ENCODE data around the gene L3MBTL4. TPM values are rescaled to one million over a fixed set of nuclear protein-coding genes. Genes with fewer than 3 reads are reported as not detected.

L3MBTL4 gene
- total RNA-seq, 2 donors from 2014 or later = 0.27 to 5.3 TPM

GRCh38 chr18:5939801-5940667 lies 474.7 kb downstream of the L3MBTL4 start:
- no peak overlapping the region for H3K4me3 ChIP-seq
- H3K27ac ChIP-seq = no peak overlapping the region
- DNase-seq (ENCODE audit: low spot score) (no peak), ATAC-seq (ENCODE audit: insufficient number of reproducible peaks, low FRiP score, low read depth) (no peak)
- no peak for TF ChIP-seq CTCF (IDR thresholded peaks at IDR 0.05)
- no peaks in the 10 kb centered on the region for H3K9me3 ChIP-seq
- no peaks in the 10 kb centered on the region for H3K36me3 ChIP-seq
- no peaks in the 10 kb centered on the region for H3K27me3 ChIP-seq (replicated peaks; ENCODE audit: insufficient read depth)
- H3K4me1 ChIP-seq (ENCODE audit: control insufficient read depth in 1 of 2, low read depth in 2 of 2) = no peaks in the 10 kb centered on the region

DNA sequence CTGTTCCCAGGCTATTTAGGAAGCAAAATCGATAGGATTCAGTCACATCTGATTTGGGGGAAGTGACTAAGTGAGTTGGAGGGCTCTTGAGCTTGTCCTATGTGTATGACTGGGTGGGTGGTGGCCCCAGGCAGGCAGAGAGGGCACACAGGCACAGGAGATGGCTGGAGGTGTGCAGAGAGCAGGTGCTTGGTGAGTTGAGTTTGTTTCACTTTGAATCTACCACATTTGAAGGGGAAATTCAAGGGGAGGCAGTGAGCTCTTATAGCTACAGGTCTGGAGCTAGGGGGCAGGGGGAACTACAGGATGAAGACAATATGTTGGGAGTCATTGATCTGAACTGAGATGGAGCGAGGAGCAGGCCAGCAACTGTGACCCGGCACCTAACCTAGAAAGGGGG lies 476.9 kb downstream of the L3MBTL4 start:
- H3K27me3 ChIP-seq (replicated peaks; ENCODE audit: insufficient read depth) = no peaks in the 10 kb centered on the region
- no peaks in the 10 kb centered on the region for H3K4me1 ChIP-seq (ENCODE audit: control insufficient read depth in 1 of 2, low read depth in 2 of 2)
- no peaks in the 10 kb centered on the region for H3K9me3 ChIP-seq
- no peak for DNase-seq (ENCODE audit: low spot score)
- ATAC-seq (ENCODE audit: insufficient number of reproducible peaks, low FRiP score, low read depth) = no peak
- H3K27ac ChIP-seq = no peak overlapping the region
- no peaks in the 10 kb centered on the region for H3K36me3 ChIP-seq
- H3K4me3 ChIP-seq = no peak overlapping the region
- no peak for TF ChIP-seq CTCF (IDR thresholded peaks at IDR 0.05)

DNA sequence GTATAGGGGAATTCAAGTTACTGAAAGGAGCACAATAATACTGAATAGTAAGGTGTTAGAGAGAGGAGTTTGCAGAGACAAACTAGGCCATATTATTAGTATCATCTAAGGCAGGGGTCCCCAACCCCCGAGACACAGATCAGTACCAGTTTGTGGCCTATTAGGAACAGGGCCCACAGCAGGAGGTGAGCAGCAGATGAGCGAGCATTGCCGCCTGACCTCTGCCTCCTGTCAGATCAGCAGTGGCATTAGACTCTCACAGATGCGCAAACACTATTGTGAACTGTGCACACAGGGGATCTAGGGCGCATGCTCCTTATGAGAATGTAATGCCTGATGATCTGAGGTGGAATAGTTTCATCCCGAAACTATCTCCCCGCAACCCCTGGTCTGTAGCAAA lies 477.6 kb downstream of the L3MBTL4 start:
- Histone ChIP-seq H3K4me1 (ENCODE audit: control insufficient read depth in 1 of 2, low read depth in 2 of 2) (no peaks in the 10 kb centered on the region), H3K27me3 (replicated peaks; ENCODE audit: insufficient read depth) (no peaks in the 10 kb centered on the region), H3K27ac (no peak overlapping the region), H3K4me3 (no peak overlapping the region), H3K9me3 (no peaks in the 10 kb centered on the region), H3K36me3 (no peaks in the 10 kb centered on the region)
- DNase-seq (ENCODE audit: low spot score) (no peak), ATAC-seq (ENCODE audit: insufficient number of reproducible peaks, low FRiP score, low read depth) (no peak)
- no peak for TF ChIP-seq CTCF (IDR thresholded peaks at IDR 0.05)

DNA sequence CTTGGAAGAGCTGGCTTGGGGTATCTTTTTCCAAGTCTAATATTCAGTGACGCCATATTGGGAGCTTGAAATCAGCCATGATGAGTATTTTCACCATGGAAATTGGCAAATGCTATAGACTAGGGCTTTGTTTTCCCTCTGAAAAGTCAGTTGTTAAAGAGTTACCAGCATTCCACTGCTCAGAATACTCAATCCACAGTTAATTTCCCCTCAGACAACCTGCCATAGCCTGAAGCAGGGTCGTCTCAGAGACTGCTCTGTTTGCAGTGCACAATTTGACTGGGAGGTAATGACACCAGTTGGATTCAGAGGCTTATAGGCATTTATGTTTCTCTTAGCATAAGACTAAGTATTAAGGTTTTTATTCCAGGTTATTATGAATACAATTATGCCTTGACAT lies 483.9 kb downstream of the L3MBTL4 start:
- no peaks in the 10 kb centered on the region for H3K27me3 ChIP-seq (replicated peaks; ENCODE audit: insufficient read depth)
- H3K9me3 ChIP-seq = no peaks in the 10 kb centered on the region
- no peaks in the 10 kb centered on the region for H3K4me1 ChIP-seq (ENCODE audit: control insufficient read depth in 1 of 2, low read depth in 2 of 2)
- no peak for TF ChIP-seq CTCF (IDR thresholded peaks at IDR 0.05)
- H3K4me3 ChIP-seq = no peak overlapping the region
- no peak overlapping the region for H3K27ac ChIP-seq
- DNase-seq (ENCODE audit: low spot score) (no peak), ATAC-seq (ENCODE audit: insufficient number of reproducible peaks, low FRiP score, low read depth) (no peak)
- no peaks in the 10 kb centered on the region for H3K36me3 ChIP-seq

- no peak for DNase-seq (ENCODE audit: low spot score)
- Histone ChIP-seq H3K4me3 (no peak overlapping the region), H3K27ac (no peak overlapping the region), H3K4me1 (ENCODE audit: control insufficient read depth in 1 of 2, low read depth in 2 of 2) (no peaks in the 10 kb centered on the region), H3K9me3 (no peaks in the 10 kb centered on the region), H3K27me3 (replicated peaks; ENCODE audit: insufficient read depth) (no peaks in the 10 kb centered on the region), H3K36me3 (no peaks in the 10 kb centered on the region)
- ATAC-seq (ENCODE audit: insufficient number of reproducible peaks, low FRiP score, low read depth) = no peak
- TF ChIP-seq CTCF (IDR thresholded peaks at IDR 0.05) = no peak
Measured at GRCh38 chr18:5918205-5918858, 496.4 kb downstream of the L3MBTL4 start.
